ENCODE results near the gene KRTAP5-5. TPM values are rescaled to one million over a fixed set of nuclear protein-coding genes. Genes with fewer than 3 reads are reported as not detected.
"Not testable (repeated sequence)": the region's sequence is repeated elsewhere in the genome, so short reads cannot be mapped to it uniquely, and the experiment has no call there.

The KRTAP5-5 gene
- total RNA-seq, 4 donors from 2014 or later, result not detected

GRCh38 chr11:1598816-1599215 lies 30.8 kb upstream of the KRTAP5-5 start:
- no peak for ATAC-seq
- Histone ChIP-seq H3K27me3 (peaks cover 69% of the 10 kb centered on the region), H3K9me3 (no peaks in the 10 kb centered on the region), H3K36me3 (no peaks in the 10 kb centered on the region), H3K4me1 (no peaks in the 10 kb centered on the region), H3K27ac (no peak overlapping the region), H3K4me3 (no peak overlapping the region)
- 83% methylated on average over 2 of the region's 6 CpGs; no CpG with 5 or more reads in 1 of the 2 donors for WGBS, 2 donors (ENCODE audit: low coverage in 1 of 2)
- TF ChIP-seq POLR2AphosphoS5 (IDR thresholded peaks at IDR 0.05) (no peak), CTCF (IDR thresholded peaks at IDR 0.05) (no peak), EP300 (IDR thresholded peaks at IDR 0.05) (no peak), POLR2A (IDR thresholded peaks at IDR 0.05) (no peak)

GRCh38 chr11:1600626-1601025 lies 28.9 kb upstream of the KRTAP5-5 start:
- TF ChIP-seq POLR2AphosphoS5 (IDR thresholded peaks at IDR 0.05), result no peak
- TF ChIP-seq EP300 (IDR thresholded peaks at IDR 0.05), result no peak
- no peak for TF ChIP-seq POLR2A (IDR thresholded peaks at IDR 0.05)
- no peak for TF ChIP-seq CTCF (IDR thresholded peaks at IDR 0.05)
- WGBS, 2 donors (ENCODE audit: low coverage in 1 of 2), result 63 to 80% methylated on average over 2 to 5 of the region's 5 CpGs

GRCh38 chr11:1601663-1602062 lies 27.9 kb upstream of the KRTAP5-5 start:
- not testable (repeated sequence) for H3K36me3 ChIP-seq, H3K4me1 ChIP-seq, ATAC-seq, H3K27ac ChIP-seq, H3K4me3 ChIP-seq, H3K9me3 ChIP-seq
- peaks cover 72% of the 10 kb centered on the region for H3K27me3 ChIP-seq
- WGBS, 2 donors (ENCODE audit: low coverage in 1 of 2), result 57 to 58% methylated on average over 2 to 3 of the region's 3 CpGs

More at GRCh38 chr11:1600626-1601025, 28.9 kb upstream of the KRTAP5-5 start:
- ATAC-seq, result no peak
- Histone ChIP-seq H3K36me3 (no peaks in the 10 kb centered on the region), H3K27me3 (peaks cover 75% of the 10 kb centered on the region), H3K4me3 (no peak overlapping the region), H3K4me1 (no peaks in the 10 kb centered on the region), H3K27ac (no peak overlapping the region), H3K9me3 (no peaks in the 10 kb centered on the region)

- TF ChIP-seq CTCF (IDR thresholded peaks at IDR 0.05) (no peak), POLR2A (IDR thresholded peaks at IDR 0.05) (no peak), POLR2AphosphoS5 (IDR thresholded peaks at IDR 0.05) (no peak), EP300 (IDR thresholded peaks at IDR 0.05) (no peak)
- no peak for ATAC-seq
- H3K9me3 ChIP-seq, result no peaks in the 10 kb centered on the region
- no peak overlapping the region for H3K4me3 ChIP-seq
- peaks cover 70% of the 10 kb centered on the region for H3K27me3 ChIP-seq
- 64 to 90% methylated on average over 1 of the region's 1 CpG for WGBS, 2 donors (ENCODE audit: low coverage in 1 of 2)
- H3K27ac ChIP-seq, result no peak overlapping the region
- no peaks in the 10 kb centered on the region for H3K4me1 ChIP-seq
- H3K36me3 ChIP-seq, result no peaks in the 10 kb centered on the region
Observed at GRCh38 chr11:1603629-1604028, 25.9 kb upstream of the KRTAP5-5 start.

- H3K4me1 ChIP-seq, result no peaks in the 10 kb centered on the region
- 88 to 93% methylated on average over 2 to 8 of the region's 11 CpGs for WGBS, 2 donors (ENCODE audit: low coverage in 1 of 2)
- no peak overlapping the region for H3K4me3 ChIP-seq
- ATAC-seq, result no peak
- H3K36me3 ChIP-seq, result no peaks in the 10 kb centered on the region
- H3K27me3 ChIP-seq, result peaks cover 70% of the 10 kb centered on the region
- no peaks in the 10 kb centered on the region for H3K9me3 ChIP-seq
- TF ChIP-seq POLR2AphosphoS5 (IDR thresholded peaks at IDR 0.05) (no peak), EP300 (IDR thresholded peaks at IDR 0.05) (no peak), POLR2A (IDR thresholded peaks at IDR 0.05) (no peak), CTCF (IDR thresholded peaks at IDR 0.05) (no peak)
- no peak overlapping the region for H3K27ac ChIP-seq
Observed at GRCh38 chr11:1604181-1604580, 25.4 kb upstream of the KRTAP5-5 start.

Measured in gastroesophageal sphincter (tissue), 4 donors.